Activated T-helper 1 cell treated with anti-CD3 and anti-CD28 coated beads, Interleukin-2, amount 50 U/mL, for 16 hours (primary cell): ENCODE measurements around the gene PRPF19.

Source experiments
- DNase-seq, 2 donors: peaks; one replicate each; pipeline ENCODE4 v3.0.0-alpha.2; 2020; ENCODE audit warnings: low read depth in 1 of 2, low spot score in 1 of 2

The PRPF19 gene

DNA sequence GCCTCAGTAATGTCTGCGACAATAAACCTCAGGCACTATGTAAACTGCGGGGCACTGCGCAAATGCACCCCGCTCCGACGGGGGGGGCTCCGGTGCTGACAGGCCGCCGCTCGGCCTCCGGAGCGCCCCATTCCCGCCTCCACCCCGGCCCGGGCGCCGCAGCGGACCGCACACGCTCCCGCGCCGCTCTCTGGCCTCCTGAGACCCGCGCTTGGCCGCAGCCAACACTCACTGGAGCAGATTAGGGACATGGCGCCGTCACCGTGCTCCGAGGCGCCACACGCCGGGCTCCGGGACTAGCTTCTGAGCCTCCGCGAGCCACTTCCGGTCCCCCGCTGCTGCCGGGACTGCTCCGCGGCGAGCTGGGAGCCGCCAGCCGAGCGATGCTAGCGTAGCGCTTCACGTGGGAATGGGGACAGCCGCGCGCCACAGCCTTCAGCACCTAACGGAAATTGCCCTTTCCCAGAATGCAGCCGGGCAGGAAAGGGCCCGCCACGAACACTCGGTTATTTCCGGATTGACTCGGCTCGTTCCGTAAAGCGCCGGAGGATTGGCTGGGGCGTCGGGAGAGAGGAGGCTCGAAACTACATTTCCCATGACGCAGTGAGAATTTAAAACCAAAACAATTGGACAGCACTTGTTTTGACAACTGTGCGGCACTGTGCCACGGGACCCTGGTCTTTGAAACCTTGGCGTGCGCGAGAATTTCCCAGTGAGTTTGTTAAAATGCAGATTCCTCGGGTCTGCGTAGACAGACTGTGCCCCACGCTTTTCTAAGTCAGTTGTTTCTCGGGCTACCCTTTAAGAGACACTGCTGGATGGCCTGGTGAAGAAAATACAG lies at the start of gene PRPF19:
TSS of gene PRPF19 (minus strand) at position 454 of the 841 bp plus-strand sequence. CDS start at position 251, 203 bp downstream.
- DNase-seq = peak; percentile 95 to 98

DNA sequence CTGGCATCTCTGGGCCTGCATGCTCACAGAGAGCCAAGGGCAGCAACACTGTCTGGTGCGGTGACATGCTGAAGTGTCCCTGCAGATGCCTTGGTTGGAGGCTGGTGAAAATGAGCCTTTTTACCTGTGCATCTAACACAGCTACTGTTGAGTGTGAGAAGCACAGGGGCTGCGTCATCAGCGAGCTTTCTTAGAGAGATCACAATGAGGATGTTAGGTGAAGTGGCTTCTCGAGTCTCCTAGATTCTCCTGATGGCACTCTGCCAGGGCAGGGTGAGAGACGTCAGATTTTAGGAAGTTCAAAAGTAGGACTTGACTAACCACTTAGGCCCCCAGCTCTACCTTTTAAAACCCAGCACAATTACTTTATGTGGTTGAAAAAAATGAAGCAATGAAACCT lies 49.2 kb upstream of the PRPF19 start:
- no peak for DNase-seq

DNA sequence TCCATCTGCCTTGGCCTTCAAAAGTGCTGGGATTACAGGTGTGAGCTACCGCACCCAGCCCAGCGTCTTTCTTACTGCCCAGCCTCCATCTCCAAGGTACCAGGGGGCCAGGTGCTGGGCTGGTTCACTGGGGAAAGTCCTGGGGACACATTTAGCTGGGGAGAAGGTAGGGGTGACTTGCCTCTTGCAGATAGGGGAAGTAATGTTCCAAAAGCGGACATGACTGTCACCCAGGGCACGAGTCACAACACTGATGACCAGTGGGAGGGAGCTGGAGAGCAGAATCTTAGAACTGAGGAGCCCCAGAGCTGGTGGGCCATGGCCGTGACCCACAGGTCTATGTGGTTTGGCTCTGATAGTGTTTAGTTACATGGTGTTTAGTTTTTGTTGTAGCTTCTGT lies 48.0 kb upstream of the PRPF19 start:
- DNase-seq = no peak

DNA sequence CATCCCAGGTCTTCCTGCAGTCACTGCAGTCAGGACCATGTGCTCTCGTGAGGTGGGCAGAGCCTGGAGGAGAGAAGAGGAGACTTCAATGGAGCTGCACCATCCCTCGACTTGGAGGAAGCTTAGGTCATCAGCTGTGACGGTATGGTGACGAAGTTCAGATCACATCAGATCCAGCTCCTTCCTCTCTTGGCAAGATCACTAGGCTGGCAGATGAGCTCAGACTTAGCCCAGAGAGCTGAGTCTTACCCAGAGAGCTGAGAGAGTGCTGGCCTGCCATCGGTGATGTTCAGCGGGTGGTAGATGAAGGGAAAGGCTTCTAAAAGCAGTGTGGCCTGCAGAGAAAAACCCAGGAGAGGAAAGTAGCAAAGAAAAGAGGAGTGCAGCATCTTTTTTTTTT lies 47.4 kb upstream of the PRPF19 start:
- no peak for DNase-seq

DNA sequence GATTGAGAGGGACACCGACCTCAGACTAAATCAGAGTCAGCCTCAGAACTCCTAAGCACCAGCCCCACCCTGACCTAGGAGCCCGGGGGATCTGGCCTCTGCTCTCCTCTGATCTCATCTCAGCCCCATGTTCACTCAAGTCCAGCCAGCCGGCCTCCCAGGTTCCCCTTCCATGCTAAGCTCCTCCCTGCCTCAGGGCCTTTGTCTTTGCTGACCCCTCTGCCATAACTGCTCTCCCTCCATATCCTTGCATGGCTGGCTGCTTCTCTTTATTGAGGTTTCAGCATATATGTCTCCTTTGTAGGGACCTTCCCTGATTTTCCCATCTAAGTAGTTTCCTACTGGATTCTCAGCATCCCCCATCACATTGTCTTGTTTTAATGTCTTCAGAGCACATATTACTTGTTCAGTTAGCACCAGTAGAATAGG lies 46.4 kb upstream of the PRPF19 start:
- DNase-seq = no peak

DNA sequence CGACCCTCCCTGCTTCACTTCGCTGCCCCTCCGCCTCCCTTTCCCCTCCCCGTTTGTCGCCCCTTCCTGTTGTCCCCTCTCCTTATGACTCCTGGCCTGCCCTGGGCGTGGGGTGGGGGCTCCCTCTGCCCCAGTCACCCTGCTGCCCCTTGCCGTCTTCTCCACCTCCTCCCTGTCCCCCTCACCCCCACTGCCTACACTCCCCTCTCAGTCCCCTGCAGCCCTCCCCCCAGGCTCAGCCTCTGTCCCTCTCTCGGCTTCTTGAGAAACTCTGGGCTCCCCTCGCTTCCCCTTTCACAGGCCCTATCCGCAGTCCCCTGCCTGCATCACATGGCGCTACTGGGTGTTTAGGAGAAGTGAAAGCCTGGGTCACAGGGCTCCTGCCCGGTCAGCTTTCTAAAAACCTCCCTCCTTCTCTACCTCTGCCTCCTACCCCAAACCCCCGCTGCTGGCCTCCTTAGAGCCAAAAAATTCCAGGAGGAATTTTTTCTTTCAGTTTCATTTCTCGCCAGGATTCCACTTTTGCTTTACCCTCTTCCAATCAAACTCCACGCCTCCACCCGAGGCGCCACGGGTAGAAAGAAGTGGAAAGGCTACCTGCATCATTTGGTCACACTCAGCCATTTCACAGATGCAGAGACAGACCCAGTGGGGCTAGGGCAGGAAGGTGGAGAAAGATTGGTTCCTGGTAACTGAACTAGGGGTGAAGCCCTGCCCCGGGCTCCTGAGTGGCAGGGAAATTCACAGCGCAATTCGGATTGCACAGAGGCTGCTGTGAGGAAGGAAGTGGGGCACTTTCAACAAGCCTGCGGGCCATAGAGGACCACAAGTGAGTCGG lies 45.7 kb upstream of the PRPF19 start, which contains the start of gene SLC15A3:
TSS of gene SLC15A3 (minus strand) at position 273 of the 838 bp plus-strand sequence. CDS start 625 bp downstream, outside the sequence.
- DNase-seq = no peak

DNA sequence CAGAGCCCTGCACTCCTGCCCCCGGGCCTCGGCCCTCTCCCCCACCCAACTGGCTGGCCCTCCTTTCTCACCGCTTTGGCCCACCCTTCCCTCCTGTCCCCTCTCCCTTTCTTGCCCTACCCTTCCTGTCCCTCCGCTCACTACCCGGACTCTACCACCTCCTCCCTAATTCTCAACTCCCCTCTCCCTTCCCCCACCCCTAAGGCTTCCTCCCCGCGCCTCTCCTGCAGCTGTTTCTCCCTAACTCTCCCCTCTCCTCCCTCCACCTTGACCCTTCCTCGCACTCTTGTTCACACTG lies 45.2 kb upstream of the PRPF19 start:
- no peak for DNase-seq

DNA sequence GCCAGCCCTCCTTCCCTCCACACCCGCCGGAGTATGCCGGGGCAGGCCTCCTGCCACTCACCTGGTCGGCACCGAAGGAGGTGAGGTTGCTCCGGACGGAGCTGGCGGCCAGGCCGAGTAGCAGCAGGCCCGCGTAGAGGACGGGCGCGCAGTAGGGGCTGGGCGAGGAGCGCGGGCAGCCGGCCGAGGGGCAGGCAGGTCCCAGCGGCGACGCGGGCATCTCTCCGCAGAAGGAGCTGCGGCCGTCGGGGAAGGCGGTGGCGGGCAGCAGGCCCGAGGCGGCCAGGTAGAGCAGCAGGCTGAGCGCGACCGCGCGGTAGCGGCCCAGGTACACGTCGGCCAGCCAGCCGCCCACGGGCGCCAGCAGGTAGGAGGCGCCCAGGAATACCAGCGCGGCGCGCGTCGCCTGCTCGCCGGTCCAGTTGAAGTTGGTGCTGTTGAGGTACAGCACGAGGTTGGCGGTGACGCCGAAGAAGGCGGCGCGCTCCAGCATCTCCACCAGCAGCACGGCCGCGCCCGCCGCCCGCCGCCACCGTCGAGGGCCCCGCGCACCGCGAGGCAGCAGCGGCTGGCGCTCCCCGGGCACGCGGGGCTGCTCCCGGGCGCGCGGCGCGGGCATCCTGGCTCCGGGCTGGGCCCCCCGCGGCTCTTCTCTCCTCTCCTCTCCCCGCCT lies 44.7 kb upstream of the PRPF19 start:
- no peak for DNase-seq

DNA sequence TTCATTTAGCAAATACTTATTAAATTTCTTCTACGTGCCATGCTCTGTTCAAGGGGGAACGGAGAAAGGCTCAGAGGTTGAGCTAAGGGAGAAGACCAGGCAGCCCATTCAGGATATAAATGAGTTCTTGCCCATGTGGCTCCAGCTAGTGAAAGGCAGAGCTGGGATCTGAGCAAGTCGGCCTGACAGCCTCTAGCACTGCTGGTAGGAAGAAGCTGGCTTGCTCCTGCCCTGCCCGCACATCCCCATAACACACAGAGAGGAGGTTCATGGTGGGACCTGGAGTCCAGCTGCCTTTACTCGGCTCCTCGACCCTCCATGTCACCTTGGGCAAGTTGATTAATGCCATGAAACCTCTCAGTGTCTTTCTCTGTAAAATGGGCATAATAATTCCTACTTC lies 43.6 kb upstream of the PRPF19 start:
- no peak for DNase-seq

DNA sequence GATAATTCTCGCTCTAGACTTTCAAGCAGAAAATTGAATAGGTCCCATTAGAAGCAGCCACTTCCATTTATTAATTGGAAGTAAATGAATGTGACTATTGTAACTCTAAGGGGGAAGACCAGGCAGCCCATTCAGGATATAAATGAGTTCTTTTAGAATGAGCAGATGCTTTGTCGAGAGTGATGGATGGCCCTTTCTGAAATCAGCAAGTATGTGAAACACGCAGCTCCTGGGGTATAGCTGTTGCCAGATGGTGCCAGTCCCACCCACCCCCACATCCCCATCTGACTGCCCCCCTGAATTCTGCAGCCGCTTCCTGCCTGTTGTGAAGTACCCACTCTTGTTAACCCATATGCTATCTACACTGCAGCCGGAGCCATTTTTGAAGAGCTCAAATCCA lies 41.9 kb upstream of the PRPF19 start:
- DNase-seq = no peak

DNA sequence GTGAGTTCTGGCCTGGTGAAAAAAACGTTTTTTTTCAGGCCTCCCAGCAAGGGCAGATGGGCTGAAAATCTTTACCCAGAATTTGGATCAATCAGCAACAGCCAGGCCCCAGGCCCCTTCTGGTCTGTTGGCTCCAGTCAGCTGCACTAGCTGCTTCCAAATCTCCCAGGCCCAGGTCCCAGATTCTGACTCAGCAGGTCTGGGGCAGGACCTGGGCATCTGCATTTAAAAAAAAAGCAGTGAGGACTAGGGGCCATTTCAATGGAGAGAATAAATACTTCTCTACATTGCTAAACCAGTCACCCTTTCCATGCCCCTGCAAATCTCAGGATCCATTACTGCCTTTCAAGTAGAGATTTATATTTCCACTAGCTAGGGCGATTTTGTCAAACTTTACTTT lies 41.3 kb upstream of the PRPF19 start:
- DNase-seq = no peak

DNA sequence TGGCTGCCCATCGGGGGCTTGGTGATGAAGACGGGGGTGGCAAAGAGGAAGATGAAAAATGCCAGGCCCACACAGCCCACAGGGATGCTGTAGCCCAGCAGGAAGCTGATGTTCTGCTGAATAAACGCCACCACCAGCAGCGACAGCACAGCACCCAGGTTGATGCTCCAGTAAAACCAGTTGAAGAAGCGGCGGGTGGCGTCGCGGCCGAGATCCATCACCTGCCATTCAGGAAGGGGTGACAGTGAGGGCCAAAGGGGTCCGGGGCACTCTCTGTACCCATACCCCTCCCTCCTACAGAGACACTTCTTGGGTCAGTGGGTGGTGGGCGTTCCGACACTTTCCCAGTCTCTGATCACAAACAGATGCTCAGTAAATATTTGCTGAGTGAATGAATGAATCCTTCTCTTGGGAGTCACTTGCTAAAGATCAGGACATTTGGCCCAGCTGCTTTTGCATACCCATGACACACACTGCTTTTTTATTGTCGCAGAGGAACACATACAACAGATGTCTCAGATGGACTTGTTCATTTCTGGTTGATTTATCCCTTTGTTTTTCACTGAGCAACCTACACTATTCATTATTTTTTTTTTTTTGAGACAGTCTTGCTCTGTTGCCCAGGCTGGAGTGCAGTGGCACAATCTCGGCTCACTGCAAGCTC lies 40.3 kb upstream of the PRPF19 start:
- no peak for DNase-seq

DNA sequence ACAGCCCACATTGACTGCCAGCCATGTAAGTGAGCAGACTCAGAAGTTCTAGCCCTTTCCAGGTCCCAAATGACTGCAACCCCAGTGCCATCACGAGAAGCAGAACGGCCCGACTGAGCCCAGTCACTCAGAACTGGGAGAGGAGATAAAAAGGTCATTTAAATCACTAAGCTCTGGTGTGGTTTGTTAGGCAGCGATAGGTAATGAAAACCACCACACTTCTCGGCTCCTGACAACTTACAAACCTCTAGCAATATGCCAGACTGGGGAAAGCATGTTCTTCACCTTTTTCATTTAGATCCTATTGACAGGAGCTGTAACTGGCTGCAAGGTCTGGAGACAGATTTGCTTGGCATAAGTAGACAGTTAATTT lies 38.9 kb upstream of the PRPF19 start:
- DNase-seq = no peak

DNA sequence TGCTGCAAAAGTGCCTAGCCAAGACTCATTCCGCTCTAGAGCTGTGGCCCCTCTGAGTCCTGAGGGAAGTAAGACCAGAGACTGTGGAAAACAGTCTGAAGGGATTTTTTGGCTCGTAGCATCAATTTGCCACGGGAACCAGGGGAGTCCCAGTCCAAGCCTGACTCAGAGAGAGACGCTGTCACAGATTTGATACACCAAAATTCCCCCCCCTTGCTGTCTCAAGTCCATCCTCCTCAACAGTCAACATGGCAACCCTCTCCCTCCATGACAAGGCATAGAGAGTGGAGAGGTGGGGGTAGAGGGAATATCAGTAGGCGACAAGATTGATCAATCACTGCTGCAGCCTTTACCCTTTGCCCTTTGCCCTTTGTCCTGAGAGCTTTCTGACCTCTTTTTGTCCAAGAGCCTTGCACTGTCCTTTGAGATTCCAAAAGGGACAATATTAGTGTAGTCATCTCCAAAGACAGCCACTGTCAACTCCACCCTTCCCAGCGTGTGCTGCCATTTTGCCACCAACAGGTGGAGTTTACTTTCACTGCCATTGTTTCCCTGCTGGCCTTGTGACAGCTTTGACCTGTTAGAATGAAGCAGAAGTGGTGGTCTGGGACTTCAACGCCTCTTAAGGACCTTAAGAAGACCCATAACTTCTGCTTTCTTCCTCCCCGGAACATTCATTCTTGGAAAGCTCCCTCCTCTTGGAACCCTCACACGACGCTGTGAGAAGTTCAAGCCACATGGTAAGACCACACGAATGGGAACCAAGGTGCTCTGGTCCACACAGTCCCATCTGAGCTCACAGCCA lies 38.3 kb upstream of the PRPF19 start:
- DNase-seq = no peak

DNA sequence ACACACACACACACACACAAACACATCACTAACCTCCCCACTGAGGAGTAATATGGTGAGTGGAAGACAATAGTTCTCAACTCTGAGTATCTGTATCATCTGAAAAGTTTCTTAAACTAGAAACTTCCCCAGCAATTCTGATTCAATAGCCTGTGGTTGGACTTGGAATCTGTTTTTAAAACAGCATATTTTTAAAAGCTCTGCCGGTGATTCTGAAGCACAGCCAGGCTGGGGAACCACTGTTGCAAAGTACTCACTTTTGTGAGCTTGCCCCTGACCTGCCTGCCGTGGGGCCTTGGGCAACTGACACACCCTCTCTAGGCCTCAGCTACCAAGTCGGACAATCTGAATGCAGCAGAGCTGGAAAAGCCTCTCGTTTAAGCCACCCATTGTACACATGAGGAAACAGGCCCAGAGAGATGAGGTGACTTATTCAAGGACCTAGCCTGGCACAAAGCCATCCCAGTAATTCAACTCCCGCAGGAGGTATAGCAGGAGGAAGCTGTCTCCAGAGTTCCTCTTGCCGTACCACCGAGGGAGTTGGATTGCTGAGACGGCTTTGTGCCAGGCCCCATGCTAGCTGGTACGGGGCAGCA lies 36.7 kb upstream of the PRPF19 start:
- DNase-seq = no peak

DNA sequence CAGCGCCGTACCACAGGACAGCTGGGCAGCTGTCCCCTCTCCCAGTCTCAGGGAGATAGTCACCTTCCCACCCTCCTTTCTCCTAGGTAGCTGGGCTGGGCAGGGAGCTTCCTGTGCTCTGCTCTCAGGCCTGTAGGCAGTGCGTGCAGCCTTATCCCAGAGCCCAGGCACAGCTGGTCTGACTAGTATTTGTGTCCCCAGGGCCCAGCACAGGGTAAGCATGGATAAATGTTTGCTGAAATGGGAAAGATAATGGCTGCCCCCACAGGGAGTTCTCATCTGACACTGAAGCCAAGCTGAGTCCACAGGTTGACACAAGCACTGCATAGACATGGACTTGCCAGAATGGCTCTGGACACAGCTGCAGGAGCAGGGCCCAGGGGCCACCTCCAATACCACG lies 35.8 kb upstream of the PRPF19 start:
- DNase-seq = no peak

DNA sequence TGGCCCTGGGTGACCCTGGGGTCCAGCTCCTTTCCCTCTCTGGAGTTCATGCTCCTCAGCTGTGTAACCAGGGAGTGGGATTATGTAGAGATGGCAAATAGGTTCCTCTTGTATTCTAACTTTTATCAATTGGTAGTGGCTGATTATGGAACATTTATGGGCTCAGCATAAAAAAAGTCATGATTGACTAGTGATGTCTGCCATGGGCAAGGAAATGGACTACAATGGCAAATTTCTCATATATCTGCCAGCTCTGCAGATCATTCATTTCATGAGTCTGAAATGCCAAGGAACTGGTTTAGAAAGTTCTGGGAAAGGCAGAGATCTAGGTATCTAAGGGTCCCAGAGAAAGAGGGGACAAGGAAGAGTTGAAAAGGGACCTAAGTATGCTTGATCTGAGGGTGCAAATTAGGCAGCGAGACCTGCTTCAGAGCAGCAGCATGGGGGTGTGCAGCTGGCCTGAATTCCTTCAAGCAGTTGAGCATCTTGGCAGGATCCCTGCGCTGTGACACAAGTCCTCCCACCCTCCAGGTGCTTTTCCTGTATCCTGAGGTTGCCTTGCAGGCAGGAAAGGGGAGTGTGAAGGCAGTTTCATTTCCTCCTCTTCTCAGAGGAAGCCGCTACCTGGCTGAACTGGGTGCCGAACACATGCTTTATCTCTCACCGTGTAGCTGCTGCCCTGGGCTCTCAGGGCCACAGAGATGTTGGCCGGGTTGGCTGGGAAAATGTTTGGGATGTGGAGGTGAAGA lies 35.2 kb upstream of the PRPF19 start:
- DNase-seq = no peak

DNA sequence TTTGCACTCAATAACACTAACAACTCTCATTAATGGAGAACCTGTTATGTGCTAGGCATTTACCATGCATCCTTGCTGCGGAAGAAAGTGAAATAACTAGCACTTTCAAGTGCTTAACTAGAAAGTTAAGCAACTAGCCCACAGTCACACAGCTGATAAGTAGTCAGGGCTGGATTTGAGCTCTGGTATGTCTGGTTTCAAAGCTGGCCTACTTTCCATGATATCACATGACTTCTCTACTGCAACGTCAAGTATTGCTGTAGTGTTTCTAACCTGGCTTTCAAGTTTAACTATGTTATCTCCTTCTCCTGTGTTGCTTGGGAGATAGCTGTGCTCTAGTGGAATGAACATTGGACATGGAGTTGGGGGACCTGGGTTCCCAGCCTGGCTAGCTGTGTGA lies 33.5 kb upstream of the PRPF19 start:
- DNase-seq = no peak

DNA sequence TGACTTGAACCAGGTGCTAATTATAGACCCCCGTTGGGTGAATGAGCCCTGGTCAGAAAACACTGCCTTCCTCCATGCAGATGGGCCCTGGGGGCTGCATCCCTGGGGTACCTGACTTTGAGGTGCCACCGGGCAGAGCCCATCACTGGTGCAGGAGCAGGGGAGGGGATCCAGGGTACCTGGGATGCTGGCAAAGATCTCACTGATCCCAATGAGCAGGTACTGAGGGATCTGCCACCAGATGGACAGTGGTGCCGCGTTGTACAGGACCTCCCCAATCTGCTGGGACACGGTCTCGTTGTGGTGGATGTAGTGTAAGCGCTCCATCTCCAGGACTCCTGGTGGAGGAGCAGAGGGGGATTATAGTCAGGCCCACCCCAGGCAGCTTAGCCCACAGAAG lies 32.9 kb upstream of the PRPF19 start:
- no peak for DNase-seq
